ENCODE measurements around the gene ELP6.
"Not testable (repeated sequence)": the region's sequence is repeated elsewhere in the genome, so short reads cannot be mapped to it uniquely, and the experiment has no call there.

The ELP6 gene

GRCh38 chr3:47464588-47464987 lies 48.9 kb downstream of the ELP6 start:
- DNase-seq (ENCODE audit: low read depth in 2 of 2) = no peak

GRCh38 chr3:47459534-47460085 lies 53.9 kb downstream of the ELP6 start:
- DNase-seq (ENCODE audit: low read depth in 2 of 2) = not testable (repeated sequence)

- DNase-seq (ENCODE audit: low read depth in 2 of 2) = no peak
Measured at GRCh38 chr3:47456984-47457383, 56.5 kb downstream of the ELP6 start.

GRCh38 chr3:47455806-47456452 lies 57.6 kb downstream of the ELP6 start:
- no peak for DNase-seq (ENCODE audit: low read depth in 2 of 2)

- DNase-seq (ENCODE audit: low read depth in 2 of 2) = no peak
Measured at GRCh38 chr3:47452453-47453215, 60.9 kb downstream of the ELP6 start.
